ENCODE data around the gene ATF6. TPM values are rescaled to one million over a fixed set of nuclear protein-coding genes. Genes with fewer than 3 reads are reported as not detected.

Gene ATF6
- total and polyA plus RNA-seq, 9 of the 15 experiments (the other 6 are each of a cell fraction or from before 2014, with no cell fraction given): 11.7 to 32.4 (median 20.4) TPM

GRCh38 chr1:161899091-161899490 lies 133.0 kb downstream of the ATF6 start (continued):
- TF ChIP-seq, protein P1, sequence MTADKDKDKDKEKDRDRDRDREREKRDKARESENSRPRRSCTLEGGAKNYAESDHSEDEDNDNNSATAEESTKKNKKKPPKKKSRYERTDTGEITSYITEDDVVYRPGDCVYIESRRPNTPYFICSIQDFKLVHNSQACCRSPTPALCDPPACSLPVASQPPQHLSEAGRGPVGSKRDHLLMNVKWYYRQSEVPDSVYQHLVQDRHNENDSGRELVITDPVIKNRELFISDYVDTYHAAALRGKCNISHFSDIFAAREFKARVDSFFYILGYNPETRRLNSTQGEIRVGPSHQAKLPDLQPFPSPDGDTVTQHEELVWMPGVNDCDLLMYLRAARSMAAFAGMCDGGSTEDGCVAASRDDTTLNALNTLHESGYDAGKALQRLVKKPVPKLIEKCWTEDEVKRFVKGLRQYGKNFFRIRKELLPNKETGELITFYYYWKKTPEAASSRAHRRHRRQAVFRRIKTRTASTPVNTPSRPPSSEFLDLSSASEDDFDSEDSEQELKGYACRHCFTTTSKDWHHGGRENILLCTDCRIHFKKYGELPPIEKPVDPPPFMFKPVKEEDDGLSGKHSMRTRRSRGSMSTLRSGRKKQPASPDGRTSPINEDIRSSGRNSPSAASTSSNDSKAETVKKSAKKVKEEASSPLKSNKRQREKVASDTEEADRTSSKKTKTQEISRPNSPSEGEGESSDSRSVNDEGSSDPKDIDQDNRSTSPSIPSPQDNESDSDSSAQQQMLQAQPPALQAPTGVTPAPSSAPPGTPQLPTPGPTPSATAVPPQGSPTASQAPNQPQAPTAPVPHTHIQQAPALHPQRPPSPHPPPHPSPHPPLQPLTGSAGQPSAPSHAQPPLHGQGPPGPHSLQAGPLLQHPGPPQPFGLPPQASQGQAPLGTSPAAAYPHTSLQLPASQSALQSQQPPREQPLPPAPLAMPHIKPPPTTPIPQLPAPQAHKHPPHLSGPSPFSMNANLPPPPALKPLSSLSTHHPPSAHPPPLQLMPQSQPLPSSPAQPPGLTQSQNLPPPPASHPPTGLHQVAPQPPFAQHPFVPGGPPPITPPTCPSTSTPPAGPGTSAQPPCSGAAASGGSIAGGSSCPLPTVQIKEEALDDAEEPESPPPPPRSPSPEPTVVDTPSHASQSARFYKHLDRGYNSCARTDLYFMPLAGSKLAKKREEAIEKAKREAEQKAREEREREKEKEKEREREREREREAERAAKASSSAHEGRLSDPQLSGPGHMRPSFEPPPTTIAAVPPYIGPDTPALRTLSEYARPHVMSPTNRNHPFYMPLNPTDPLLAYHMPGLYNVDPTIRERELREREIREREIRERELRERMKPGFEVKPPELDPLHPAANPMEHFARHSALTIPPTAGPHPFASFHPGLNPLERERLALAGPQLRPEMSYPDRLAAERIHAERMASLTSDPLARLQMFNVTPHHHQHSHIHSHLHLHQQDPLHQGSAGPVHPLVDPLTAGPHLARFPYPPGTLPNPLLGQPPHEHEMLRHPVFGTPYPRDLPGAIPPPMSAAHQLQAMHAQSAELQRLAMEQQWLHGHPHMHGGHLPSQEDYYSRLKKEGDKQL (CRISPR knock-in tag; IDR thresholded peaks at IDR 0.05; ENCODE audit: borderline replicate concordance): no peak
- TF ChIP-seq SP2 (IDR thresholded peaks at IDR 0.05; ENCODE audit: extremely low read depth, low read depth, low read length, poor library complexity, severe bottlenecking): no peak
- no peak for TF ChIP-seq KLF1 (tag; IDR thresholded peaks at IDR 0.05)
- no peak for TF ChIP-seq FOXA3 (CRISPR knock-in tag; conservative IDR thresholded peaks at IDR 0.05 in 1 of 2, IDR thresholded peaks at IDR 0.05 in 1 of 2)
- TF ChIP-seq, protein P2, sequence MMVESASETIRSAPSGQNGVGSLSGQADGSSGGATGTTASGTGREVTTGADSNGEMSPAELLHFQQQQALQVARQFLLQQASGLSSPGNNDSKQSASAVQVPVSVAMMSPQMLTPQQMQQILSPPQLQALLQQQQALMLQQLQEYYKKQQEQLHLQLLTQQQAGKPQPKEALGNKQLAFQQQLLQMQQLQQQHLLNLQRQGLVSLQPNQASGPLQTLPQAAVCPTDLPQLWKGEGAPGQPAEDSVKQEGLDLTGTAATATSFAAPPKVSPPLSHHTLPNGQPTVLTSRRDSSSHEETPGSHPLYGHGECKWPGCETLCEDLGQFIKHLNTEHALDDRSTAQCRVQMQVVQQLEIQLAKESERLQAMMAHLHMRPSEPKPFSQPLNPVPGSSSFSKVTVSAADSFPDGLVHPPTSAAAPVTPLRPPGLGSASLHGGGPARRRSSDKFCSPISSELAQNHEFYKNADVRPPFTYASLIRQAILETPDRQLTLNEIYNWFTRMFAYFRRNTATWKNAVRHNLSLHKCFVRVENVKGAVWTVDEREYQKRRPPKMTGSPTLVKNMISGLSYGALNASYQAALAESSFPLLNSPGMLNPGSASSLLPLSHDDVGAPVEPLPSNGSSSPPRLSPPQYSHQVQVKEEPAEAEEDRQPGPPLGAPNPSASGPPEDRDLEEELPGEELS (CRISPR knock-in tag; IDR thresholded peaks at IDR 0.05; ENCODE audit: borderline replicate concordance): no peak
- TF ChIP-seq RB1 (IDR thresholded peaks at IDR 0.05; ENCODE audit: low read depth): no peak
- no peak for TF ChIP-seq ZBTB11 (CRISPR knock-in tag; IDR thresholded peaks at IDR 0.05)
